Muscle layer of colon (tissue), 2 donors: ENCODE measurements around the gene DOCK1.

Source experiments
- H3K27ac ChIP-seq: one replicate; pipeline ENCODE4 v1.7.0; 2013; ENCODE audit warnings: low read depth, mild to moderate bottlenecking, low read length, moderate library complexity
- H3K27me3 ChIP-seq, 2 donors: one replicate each; pipeline ENCODE4 v1.7.0; 2013; ENCODE audit warnings: low read length in 2 of 2, mild to moderate bottlenecking in 2 of 2; ENCODE audit not compliant: insufficient read depth in 2 of 2, control insufficient read depth in 1 of 2
- H3K36me3 ChIP-seq: one replicate; pipeline ENCODE4 v1.7.0; 2013; ENCODE audit warnings: mild to moderate bottlenecking, low read length; ENCODE audit not compliant: insufficient read depth
- H3K4me1 ChIP-seq: one replicate; pipeline ENCODE4 v1.7.0; 2013; ENCODE audit warnings: mild to moderate bottlenecking, low read length; ENCODE audit not compliant: insufficient read depth
- H3K4me3 ChIP-seq, 2 donors: one replicate each; pipeline ENCODE4 v1.7.0; 2013; ENCODE audit warnings: low read length in 2 of 2, low read depth in 1 of 2, mild to moderate bottlenecking in 1 of 2, moderate library complexity in 1 of 2
- H3K9ac ChIP-seq: one replicate; pipeline ENCODE4 v1.7.0; 2013; ENCODE audit warnings: low read length
- H3K9me3 ChIP-seq: one replicate; pipeline ENCODE4 v1.7.0; 2013; ENCODE audit warnings: mild to moderate bottlenecking, low read length
- donor health status: abdominal sarcoma.
- donor health status: Adenocarcinoma of cecum.

DOCK1 gene

GRCh38 chr10:127402596-127403409 lies 497.6 kb downstream of the DOCK1 start:
- Histone ChIP-seq H3K9ac (no peak overlapping the region), H3K9me3 (no peaks in the 10 kb centered on the region), H3K36me3 (no peaks in the 10 kb centered on the region), H3K4me1 (no peaks in the 10 kb centered on the region), H3K27me3 (no peaks in the 10 kb centered on the region), H3K4me3 (no peak overlapping the region), H3K27ac (no peak overlapping the region)

- Histone ChIP-seq H3K9ac (no peak overlapping the region), H3K27ac (no peak overlapping the region), H3K4me1 (no peaks in the 10 kb centered on the region), H3K27me3 (no peaks in the 10 kb centered on the region), H3K36me3 (no peaks in the 10 kb centered on the region), H3K4me3 (no peak overlapping the region), H3K9me3 (no peaks in the 10 kb centered on the region)
Observed at GRCh38 chr10:127405221-127405620, 500.0 kb downstream of the DOCK1 start.

GRCh38 chr10:127406018-127406550 lies 500.9 kb downstream of the DOCK1 start:
- no peaks in the 10 kb centered on the region for H3K27me3 ChIP-seq
- no peaks in the 10 kb centered on the region for H3K4me1 ChIP-seq
- no peak overlapping the region for H3K27ac ChIP-seq
- H3K36me3 ChIP-seq = peaks cover 8% of the 10 kb centered on the region
- no peak overlapping the region for H3K9ac ChIP-seq
- H3K4me3 ChIP-seq = no peak overlapping the region
- no peaks in the 10 kb centered on the region for H3K9me3 ChIP-seq

GRCh38 chr10:127407551-127407950 lies 502.3 kb downstream of the DOCK1 start:
- no peaks in the 10 kb centered on the region for H3K27me3 ChIP-seq

GRCh38 chr10:127408112-127408710 lies 503.0 kb downstream of the DOCK1 start:
- no peak overlapping the region for H3K4me3 ChIP-seq

More at GRCh38 chr10:127407551-127407950, 502.3 kb downstream of the DOCK1 start:
- Histone ChIP-seq H3K36me3 (peaks cover 11% of the 10 kb centered on the region), H3K4me3 (no peak overlapping the region), H3K27ac (no peak overlapping the region), H3K4me1 (no peaks in the 10 kb centered on the region), H3K9ac (no peak overlapping the region), H3K9me3 (no peaks in the 10 kb centered on the region)

GRCh38 chr10:127408733-127409132 lies 503.5 kb downstream of the DOCK1 start:
- no peaks in the 10 kb centered on the region for H3K4me1 ChIP-seq
- no peak overlapping the region for H3K4me3 ChIP-seq
- H3K9ac ChIP-seq = no peak overlapping the region
- no peaks in the 10 kb centered on the region for H3K27me3 ChIP-seq
- peaks cover 11% of the 10 kb centered on the region for H3K36me3 ChIP-seq
- H3K27ac ChIP-seq = no peak overlapping the region
- H3K9me3 ChIP-seq = no peaks in the 10 kb centered on the region

More at GRCh38 chr10:127408112-127408710, 503.0 kb downstream of the DOCK1 start:
- H3K36me3 ChIP-seq = peaks cover 11% of the 10 kb centered on the region
- H3K9ac ChIP-seq = no peak overlapping the region
- no peaks in the 10 kb centered on the region for H3K27me3 ChIP-seq
- no peak overlapping the region for H3K27ac ChIP-seq
- no peaks in the 10 kb centered on the region for H3K9me3 ChIP-seq
- no peaks in the 10 kb centered on the region for H3K4me1 ChIP-seq

- Histone ChIP-seq H3K36me3 (peaks cover 11% of the 10 kb centered on the region), H3K4me1 (no peaks in the 10 kb centered on the region), H3K9ac (no peak overlapping the region), H3K27me3 (no peaks in the 10 kb centered on the region), H3K27ac (no peak overlapping the region), H3K9me3 (no peaks in the 10 kb centered on the region), H3K4me3 (no peak overlapping the region)
Observed at GRCh38 chr10:127410030-127410429, 504.8 kb downstream of the DOCK1 start.

GRCh38 chr10:127411062-127411461 lies 505.8 kb downstream of the DOCK1 start:
- no peak overlapping the region for H3K4me3 ChIP-seq
- H3K27me3 ChIP-seq = no peaks in the 10 kb centered on the region
- H3K36me3 ChIP-seq = peaks cover 11% of the 10 kb centered on the region
- no peak overlapping the region for H3K27ac ChIP-seq
- H3K9ac ChIP-seq = no peak overlapping the region
- H3K4me1 ChIP-seq = no peaks in the 10 kb centered on the region
- H3K9me3 ChIP-seq = no peaks in the 10 kb centered on the region

GRCh38 chr10:127413326-127413725 lies 508.1 kb downstream of the DOCK1 start:
- no peaks in the 10 kb centered on the region for H3K27me3 ChIP-seq
- peaks cover 13% of the 10 kb centered on the region for H3K36me3 ChIP-seq
- H3K9me3 ChIP-seq = no peaks in the 10 kb centered on the region
- H3K27ac ChIP-seq = no peak overlapping the region
- no peak overlapping the region for H3K4me3 ChIP-seq
- H3K4me1 ChIP-seq = no peaks in the 10 kb centered on the region
- H3K9ac ChIP-seq = no peak overlapping the region

- Histone ChIP-seq H3K9ac (no peak overlapping the region), H3K4me3 (no peak overlapping the region), H3K36me3 (peaks cover 20% of the 10 kb centered on the region), H3K27ac (no peak overlapping the region), H3K9me3 (no peaks in the 10 kb centered on the region), H3K4me1 (no peaks in the 10 kb centered on the region), H3K27me3 (no peaks in the 10 kb centered on the region)
Observed at GRCh38 chr10:127414024-127414423, 508.8 kb downstream of the DOCK1 start.

- Histone ChIP-seq H3K27me3 (no peaks in the 10 kb centered on the region), H3K9ac (no peak overlapping the region), H3K4me1 (no peaks in the 10 kb centered on the region), H3K9me3 (no peaks in the 10 kb centered on the region), H3K27ac (no peak overlapping the region), H3K4me3 (no peak overlapping the region), H3K36me3 (peaks cover 30% of the 10 kb centered on the region)
Observed at GRCh38 chr10:127415116-127415515, 509.9 kb downstream of the DOCK1 start.
